Esophagus muscularis mucosa (tissue), 3 donors: Measurements from ENCODE around the gene BTLA.

Experiments
- CTCF ChIP-seq, 3 experiments: fragments of 200-600 bp in 2 of 3; fragments of 450-650 bp in 1 of 3; sonication (generic) in 2 of 3; IDR thresholded peaks; one replicate each; pipeline ENCODE4 v1.5.1; 2017 to 2019; ENCODE audit warnings: antibody characterized with exemption in 3 of 3, mild to moderate bottlenecking in 2 of 3, moderate library complexity in 1 of 3
- POLR2A ChIP-seq: fragments of 450-650 bp; IDR thresholded peaks from one replicate; pipeline ENCODE4 v1.6.1; 2017; ENCODE audit warnings: antibody characterized with exemption, moderate library complexity, mild to moderate bottlenecking, low read depth
- POLR2AphosphoS5 ChIP-seq, 2 donors: sonication (generic); formaldehyde crosslinking; IDR thresholded peaks; one replicate each; pipeline ENCODE4 v1.6.1; 2017; ENCODE audit warnings: antibody characterized with exemption in 2 of 2

- no peak for TF ChIP-seq CTCF (IDR thresholded peaks at IDR 0.05)
- TF ChIP-seq POLR2AphosphoS5 (IDR thresholded peaks at IDR 0.05): no peak
- no peak for TF ChIP-seq POLR2A
Observed at GRCh38 chr3:112472691-112473090, 26.6 kb downstream of the BTLA start.
